DMS 273 (cell line): ENCODE data around the gene NOMO2.
"Not testable (repeated sequence)": the region's sequence is repeated elsewhere in the genome, so short reads cannot be mapped to it uniquely, and the experiment has no call there.

Experiments used
- DNase-seq: peaks from one replicate; lab custom pipeline; 2025; ENCODE audit not compliant: unreplicated experiment; lab: John Stamatoyannopoulos, UW

NOMO2 gene, protein sequence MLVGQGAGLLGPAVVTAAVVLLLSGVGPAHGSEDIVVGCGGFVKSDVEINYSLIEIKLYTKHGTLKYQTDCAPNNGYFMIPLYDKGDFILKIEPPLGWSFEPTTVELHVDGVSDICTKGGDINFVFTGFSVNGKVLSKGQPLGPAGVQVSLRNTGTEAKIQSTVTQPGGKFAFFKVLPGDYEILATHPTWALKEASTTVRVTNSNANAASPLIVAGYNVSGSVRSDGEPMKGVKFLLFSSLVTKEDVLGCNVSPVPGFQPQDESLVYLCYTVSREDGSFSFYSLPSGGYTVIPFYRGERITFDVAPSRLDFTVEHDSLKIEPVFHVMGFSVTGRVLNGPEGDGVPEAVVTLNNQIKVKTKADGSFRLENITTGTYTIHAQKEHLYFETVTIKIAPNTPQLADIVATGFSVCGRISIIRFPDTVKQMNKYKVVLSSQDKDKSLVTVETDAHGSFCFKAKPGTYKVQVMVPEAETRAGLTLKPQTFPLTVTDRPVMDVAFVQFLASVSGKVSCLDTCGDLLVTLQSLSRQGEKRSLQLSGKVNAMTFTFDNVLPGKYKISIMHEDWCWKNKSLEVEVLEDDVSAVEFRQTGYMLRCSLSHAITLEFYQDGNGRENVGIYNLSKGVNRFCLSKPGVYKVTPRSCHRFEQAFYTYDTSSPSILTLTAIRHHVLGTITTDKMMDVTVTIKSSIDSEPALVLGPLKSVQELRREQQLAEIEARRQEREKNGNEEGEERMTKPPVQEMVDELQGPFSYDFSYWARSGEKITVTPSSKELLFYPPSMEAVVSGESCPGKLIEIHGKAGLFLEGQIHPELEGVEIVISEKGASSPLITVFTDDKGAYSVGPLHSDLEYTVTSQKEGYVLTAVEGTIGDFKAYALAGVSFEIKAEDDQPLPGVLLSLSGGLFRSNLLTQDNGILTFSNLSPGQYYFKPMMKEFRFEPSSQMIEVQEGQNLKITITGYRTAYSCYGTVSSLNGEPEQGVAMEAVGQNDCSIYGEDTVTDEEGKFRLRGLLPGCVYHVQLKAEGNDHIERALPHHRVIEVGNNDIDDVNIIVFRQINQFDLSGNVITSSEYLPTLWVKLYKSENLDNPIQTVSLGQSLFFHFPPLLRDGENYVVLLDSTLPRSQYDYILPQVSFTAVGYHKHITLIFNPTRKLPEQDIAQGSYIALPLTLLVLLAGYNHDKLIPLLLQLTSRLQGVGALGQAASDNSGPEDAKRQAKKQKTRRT

DNA sequence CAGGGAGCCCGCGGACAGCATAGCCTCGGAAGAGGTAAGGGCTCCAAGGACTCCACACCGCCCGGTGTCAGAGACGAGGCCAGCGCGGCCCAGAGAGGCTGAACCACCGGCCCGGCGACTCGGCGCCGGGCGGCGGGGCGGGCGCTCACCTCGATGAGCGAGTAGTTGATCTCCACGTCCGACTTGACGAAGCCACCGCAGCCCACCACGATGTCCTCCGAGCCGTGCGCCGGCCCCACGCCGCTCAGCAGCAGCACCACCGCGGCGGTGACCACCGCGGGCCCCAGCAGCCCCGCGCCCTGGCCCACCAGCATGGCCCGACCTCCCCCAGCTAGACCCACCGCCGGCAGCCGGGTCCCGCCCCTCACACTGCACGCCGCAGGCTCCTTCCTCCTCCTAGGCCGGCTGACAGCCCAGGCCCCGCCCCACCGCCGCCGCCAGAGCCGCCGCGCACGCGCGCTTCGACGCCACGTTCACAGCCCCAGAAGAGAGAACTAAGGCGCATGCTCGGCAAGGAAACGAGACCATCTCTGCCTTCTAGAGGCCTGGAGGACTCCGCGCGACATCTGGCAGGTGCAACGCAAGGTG, at the start of gene NOMO2:
NOMO2 (minus strand) TSS at position 371 of the 588 bp plus-strand sequence; CDS start at position 314, 57 bp downstream.
- peak; percentile 36 for DNase-seq

DNA sequence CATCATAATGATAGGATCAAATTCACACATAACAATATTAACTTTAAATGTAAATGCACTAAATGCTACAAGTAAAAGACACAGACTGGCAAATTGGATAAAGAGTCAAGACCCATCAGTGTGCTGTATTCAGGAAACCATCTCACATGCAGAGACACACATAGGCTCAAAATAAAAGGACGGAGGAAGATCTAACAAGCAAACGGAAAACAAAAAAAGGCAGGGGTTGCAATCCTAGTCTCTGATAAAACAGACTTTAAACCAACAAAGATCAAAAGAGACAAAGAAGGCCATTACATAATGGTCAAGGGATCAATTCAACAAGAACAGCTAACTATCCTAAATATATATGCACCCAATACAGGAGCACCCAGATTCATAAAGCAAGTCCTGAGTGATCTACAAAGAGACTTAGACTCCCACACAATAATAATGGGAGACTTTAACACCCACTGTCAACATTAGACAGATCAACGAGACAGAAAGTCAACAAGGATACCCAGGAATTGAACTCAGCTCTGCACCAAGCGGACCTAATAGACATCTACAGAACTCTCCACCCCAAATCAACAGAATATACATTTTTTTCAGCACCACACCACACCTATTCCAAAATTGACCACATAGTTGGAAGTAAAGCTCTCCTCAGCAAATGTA, 48.4 kb upstream of the NOMO2 start:
- not testable (repeated sequence) for DNase-seq

- DNase-seq = not testable (repeated sequence)
Measured at GRCh38 chr16:18608271-18608670, 46.4 kb upstream of the NOMO2 start.

DNA sequence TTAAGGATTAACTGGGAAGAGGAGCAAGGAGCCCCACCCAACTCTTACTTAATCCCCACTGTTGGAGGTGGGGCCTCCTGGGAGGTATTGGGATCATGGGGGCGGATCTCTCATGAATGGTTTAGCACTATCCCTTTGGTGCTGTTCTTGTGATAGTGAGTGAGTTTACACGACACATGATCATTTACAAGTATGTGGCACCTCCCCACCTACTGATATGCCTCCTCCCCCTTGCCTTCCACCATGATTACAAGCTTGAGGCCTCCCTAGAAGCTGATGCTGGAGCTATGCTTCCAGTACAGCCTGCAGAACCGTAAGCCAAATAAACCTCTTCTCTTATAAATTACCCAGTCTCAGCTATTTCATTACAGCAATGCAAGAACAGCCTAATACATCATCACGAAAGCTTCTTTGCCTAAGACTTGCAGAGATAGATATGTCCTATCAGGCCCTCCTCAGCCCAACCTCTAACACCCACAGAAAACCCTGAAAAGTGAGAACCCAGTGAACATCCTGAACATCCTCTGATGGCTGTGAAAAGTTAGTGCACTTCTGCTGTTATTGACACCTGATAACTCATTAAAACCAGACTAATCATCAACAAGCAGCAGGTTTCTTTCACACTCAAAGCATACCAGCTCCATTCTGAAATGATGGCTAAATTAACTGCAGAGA, 41.8 kb upstream of the NOMO2 start:
- not testable (repeated sequence) for DNase-seq

- not testable (repeated sequence) for DNase-seq
Measured at GRCh38 chr16:18598582-18598981, 36.7 kb upstream of the NOMO2 start.

DNA sequence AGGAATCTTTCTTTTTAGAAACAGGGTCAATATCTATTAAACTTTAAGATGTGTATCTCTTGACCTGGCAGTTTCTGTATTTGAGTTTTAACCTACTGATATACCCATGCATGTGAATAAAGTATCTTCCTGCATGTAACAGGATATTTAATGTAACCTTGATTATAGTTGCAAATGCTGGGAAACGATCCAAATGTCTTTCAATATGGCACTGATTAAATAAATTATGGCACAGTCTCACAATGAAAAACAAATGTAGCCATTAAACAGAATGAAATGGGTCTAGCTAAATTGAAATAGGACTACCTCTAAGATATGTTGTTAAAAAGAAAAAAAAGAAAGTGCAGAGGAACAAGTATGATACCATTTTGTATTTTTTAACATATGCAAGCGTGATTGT, 35.8 kb upstream of the NOMO2 start:
- DNase-seq = not testable (repeated sequence)

DNA sequence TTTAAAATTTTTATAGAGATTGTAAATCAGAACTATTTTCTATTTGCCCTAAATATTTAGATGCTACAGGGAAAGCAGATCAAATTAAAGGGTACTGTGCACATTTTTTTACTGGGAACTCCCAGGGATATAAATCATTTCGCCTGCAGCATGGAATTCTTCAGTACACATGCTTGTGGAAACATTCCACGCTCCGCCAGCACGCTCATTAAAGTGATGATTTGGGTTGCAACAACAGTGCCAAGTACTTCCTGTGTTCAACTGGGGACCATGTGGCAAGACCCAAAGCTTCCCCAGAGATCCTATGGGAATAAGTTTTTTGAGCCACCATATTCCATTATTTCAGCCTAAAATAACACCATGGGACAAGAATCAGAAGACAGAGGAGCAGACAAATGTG, 35.4 kb upstream of the NOMO2 start:
- peak; percentile 18 for DNase-seq

DNA sequence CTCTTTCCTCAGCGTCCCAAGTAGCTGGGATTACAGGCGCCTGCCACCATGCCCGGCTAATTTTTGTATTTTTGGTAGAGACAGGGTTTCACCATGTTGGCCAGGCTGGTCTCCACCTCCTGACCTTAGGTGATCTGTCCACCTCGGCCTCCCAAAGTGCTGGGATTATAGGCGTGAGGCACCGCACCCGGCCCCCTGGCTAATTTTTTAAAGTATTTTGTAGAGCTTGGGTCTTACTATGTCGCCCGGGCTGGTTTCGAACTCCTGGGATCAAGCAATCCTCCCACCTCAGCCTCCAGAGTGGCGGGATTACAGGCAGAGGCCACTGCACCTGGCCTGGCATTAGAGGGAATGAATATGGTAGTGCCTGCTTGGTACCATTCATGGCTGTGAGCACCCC, 33.9 kb upstream of the NOMO2 start:
- not testable (repeated sequence) for DNase-seq

DNA sequence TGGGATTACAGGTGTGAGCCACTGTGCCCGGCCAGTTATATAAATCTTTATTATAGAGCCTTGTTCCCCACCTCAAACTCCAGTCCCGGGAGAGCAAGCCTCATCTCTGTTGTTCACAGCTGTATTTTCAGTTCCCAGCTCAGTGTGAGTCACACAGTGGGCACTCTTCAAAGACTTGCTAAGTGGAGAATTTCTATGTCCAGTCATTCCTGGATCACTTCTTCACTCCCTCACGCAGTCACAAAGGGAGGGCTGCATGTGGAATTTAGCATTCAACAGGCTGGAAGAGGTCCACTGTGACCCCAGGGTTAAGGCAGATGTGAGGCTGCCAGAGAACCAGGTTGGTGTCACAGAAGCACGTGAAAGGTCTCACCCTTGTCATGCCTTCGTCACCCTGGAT, 33.0 kb upstream of the NOMO2 start:
- DNase-seq = not testable (repeated sequence)

GRCh38 chr16:18593904-18594303, 32.0 kb upstream of the NOMO2 start:
- DNase-seq = not testable (repeated sequence)

- not testable (repeated sequence) for DNase-seq
Measured at GRCh38 chr16:18592982-18593381, 31.1 kb upstream of the NOMO2 start.

- peak; percentile 72 for DNase-seq
Measured at GRCh38 chr16:18591908-18592307, 30.0 kb upstream of the NOMO2 start.

DNA sequence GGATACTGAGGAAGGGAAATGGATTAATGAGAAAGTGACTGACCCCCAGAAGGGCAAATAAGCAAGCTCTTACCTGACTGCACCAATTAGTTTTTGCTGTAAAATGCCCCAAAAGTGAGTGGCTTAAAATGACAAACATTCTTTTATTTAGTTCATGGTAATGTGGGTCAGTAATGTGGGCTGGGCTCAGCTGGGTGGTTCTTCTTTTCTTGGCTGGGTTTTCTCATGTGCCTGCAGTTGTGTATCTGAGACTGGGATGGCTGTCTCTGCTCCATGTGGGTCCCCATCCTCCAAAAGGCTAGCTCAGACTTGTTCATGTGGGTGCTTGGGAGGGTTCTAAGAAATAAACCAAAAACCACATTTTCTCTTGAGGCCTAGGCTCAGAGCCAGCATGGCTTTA, 29.5 kb upstream of the NOMO2 start:
- not testable (repeated sequence) for DNase-seq

- not testable (repeated sequence) for DNase-seq
Measured at GRCh38 chr16:18589806-18590205, 27.9 kb upstream of the NOMO2 start.

DNA sequence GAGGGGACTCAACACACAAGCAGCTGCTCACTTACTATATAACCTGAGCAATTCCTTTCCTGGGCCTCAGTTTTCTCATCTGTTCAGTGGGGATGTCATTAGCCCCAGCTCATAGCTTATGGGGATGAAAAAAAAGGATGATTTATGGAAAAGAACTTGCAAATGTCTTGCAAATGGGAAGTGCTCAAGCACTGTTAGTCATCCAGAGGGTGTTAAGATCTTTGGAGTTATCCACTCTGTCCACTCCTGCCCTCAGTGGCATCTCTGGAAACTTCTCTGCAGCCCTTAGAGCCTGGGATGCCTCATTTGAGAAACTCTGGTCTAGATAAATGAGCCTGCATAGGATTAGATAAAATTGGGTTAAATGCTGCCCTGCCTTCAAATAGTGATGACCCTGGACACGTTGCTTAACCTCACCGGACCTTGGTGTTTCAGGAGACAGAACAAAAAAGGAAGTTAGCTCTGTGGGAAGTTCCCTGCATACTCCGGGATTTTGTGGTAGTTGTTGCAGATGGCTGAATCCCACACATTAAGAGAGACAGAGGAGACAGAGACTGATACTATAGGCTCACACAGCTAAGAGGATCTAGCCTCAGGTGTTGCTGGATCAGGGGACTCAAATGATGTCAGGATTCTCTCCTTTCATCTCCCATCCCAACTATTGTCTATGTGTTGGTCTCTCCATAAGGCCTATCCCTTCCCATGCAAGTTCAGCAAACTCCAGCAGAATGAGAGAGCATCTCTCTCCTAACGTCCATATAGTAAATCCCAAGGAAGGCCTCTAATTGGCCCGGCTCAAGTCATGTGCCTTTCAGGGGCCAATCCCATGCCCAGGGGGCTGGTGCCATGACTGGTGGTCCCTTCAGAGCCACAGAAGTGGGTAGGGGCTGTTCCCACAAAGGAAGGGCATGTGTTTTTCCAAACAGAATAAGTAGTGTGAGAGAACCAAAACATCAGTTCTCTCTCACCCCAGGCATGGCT, 25.0 kb upstream of the NOMO2 start:
- not testable (repeated sequence) for DNase-seq

GRCh38 chr16:18585789-18586188, 23.9 kb upstream of the NOMO2 start:
- DNase-seq = not testable (repeated sequence)

GRCh38 chr16:18582902-18583301, 21.0 kb upstream of the NOMO2 start:
- DNase-seq = no peak

DNA sequence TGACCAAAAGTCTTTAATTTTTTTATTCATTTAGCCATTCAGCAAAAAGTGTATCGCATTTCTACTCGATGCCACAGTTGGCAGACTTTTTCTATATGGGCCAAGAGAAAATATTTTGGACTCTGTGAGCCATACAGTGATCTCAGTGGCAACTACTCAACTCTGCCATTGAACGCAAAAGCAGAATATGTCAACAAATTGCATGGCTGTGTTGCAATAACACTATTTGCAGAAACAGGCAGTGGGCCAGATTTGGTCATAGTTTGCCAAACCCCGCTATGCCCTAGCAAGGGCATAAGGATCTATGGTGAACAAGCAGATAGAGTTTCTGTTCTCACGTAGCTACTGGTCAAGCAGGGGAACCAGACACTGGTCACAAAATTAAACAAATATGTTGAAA, 18.5 kb upstream of the NOMO2 start:
- DNase-seq = not testable (repeated sequence)
